Subcutaneous abdominal adipose tissue (tissue), 5 donors: ENCODE measurements around the gene PNPLA6.
A peak's percentile ranks its signal among the peaks of the same experiment; 100 is the strongest.

Experiments used
- H3K27ac ChIP-seq: one replicate; pipeline ENCODE4 v1.7.0; 2013; ENCODE audit warnings: low read depth, mild to moderate bottlenecking, inconsistent platforms, low read length, moderate library complexity
- H3K27me3 ChIP-seq, 5 donors: one replicate each; pipeline ENCODE4 v1.7.0; 2013; ENCODE audit warnings: low read length in 5 of 5, inconsistent platforms in 1 of 5; ENCODE audit not compliant: control insufficient read depth in 5 of 5, insufficient read depth in 4 of 5
- H3K36me3 ChIP-seq, 5 donors: one replicate each; pipeline ENCODE4 v1.7.0; 2013; ENCODE audit warnings: low read length in 5 of 5; ENCODE audit not compliant: control insufficient read depth in 5 of 5, insufficient read depth in 5 of 5
- H3K4me1 ChIP-seq, 5 donors: one replicate each; pipeline ENCODE4 v1.7.0; 2013; ENCODE audit warnings: low read length in 5 of 5, mild to moderate bottlenecking in 3 of 5, moderate library complexity in 1 of 5; ENCODE audit not compliant: control insufficient read depth in 5 of 5, insufficient read depth in 5 of 5
- H3K4me3 ChIP-seq, 5 donors: one replicate each; pipeline ENCODE4 v1.7.0; 2013; ENCODE audit warnings: low read length in 5 of 5, low read depth in 1 of 5
- H3K9ac ChIP-seq, 5 donors: one replicate each; pipeline ENCODE4 v1.7.0; 2013; ENCODE audit warnings: low read length in 5 of 5, mild to moderate bottlenecking in 4 of 5, moderate library complexity in 3 of 5
- H3K9me3 ChIP-seq, 5 donors: one replicate each; pipeline ENCODE4 v1.7.0; 2013; ENCODE audit warnings: low read length in 5 of 5; ENCODE audit not compliant: control insufficient read depth in 5 of 5
- donor health status: healthy.
- donor health status: healthy.
- donor health status: healthy.
- donor health status: healthy.
- donor health status: healthy.

The PNPLA6 gene

DNA sequence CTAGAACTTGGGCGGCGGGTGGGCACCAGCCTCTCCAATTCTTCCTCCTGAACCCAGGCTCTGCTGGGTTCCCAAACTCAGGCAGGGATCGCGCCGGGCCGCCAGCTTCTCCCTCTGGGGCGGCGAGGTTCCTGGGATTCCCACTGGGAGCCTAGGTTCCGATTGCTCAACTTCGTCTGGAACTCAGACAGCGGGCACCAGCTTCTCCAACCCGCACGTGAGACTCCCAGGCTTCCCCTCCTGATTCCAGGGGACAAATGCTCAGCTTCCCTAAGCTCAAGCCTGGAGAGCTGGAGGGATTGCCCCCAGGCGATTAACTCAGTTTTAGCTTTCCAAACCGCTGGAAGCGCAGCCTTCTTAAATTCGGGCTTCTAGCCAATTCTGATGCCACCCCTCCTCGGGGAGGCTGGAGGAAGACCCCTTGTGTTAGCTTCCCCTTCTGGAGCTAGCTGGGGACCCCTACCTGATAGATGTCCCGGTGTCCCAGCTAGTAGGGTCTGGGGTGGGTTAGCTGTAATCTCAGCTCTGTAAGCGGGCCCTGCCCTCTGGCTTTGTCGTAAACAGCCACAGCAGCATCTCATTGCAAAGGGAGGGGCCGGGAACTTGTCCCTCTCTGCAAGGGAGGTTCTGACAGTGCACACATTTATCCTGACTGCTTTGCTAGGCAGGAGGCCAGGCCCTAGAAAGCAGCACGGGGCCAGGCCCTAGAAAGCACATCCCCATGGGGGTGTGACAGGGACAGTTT is 12.4 kb upstream of the PNPLA6 start:
- peak overlapping the region; percentile 75 to 87 (median 79) for H3K4me3 ChIP-seq
- no peaks in the 10 kb centered on the region for H3K9me3 ChIP-seq
- H3K27ac ChIP-seq = peak overlapping the region; percentile 65
- peaks cover 0 to 49% (median 33%) of the 10 kb centered on the region in 5 donors for H3K36me3 ChIP-seq
- H3K27me3 ChIP-seq = no peaks in the 10 kb centered on the region
- peaks cover 1 to 63% (median 39%) of the 10 kb centered on the region in 5 donors for H3K4me1 ChIP-seq
- H3K9ac ChIP-seq = peak overlapping the region; percentile 26 to 90 (median 84)

GRCh38 chr19:7524523-7524922 is 11.0 kb upstream of the PNPLA6 start:
- Histone ChIP-seq H3K4me1 (peaks cover 1 to 67% (median 40%) of the 10 kb centered on the region in 5 donors), H3K9me3 (no peaks in the 10 kb centered on the region), H3K36me3 (peaks cover 0 to 58% (median 47%) of the 10 kb centered on the region in 5 donors), H3K27me3 (no peaks in the 10 kb centered on the region), H3K27ac (no peak overlapping the region), H3K4me3 (no peak overlapping the region), H3K9ac (no peak overlapping the region)

- H3K27me3 ChIP-seq = no peaks in the 10 kb centered on the region
- H3K36me3 ChIP-seq = peaks cover 0 to 58% (median 47%) of the 10 kb centered on the region in 5 donors
- no peak overlapping the region for H3K4me3 ChIP-seq
- H3K9ac ChIP-seq = no peak overlapping the region
- H3K9me3 ChIP-seq = no peaks in the 10 kb centered on the region
- H3K4me1 ChIP-seq = peaks cover 1 to 67% (median 40%) of the 10 kb centered on the region in 5 donors
- H3K27ac ChIP-seq = no peak overlapping the region
These were observed 10.4 kb upstream of the PNPLA6 start for GRCh38 chr19:7524992-7525739.

- Histone ChIP-seq H3K9ac (no peak overlapping the region), H3K36me3 (peaks cover 0 to 68% (median 54%) of the 10 kb centered on the region in 5 donors), H3K27ac (no peak overlapping the region), H3K4me3 (no peak overlapping the region), H3K27me3 (no peaks in the 10 kb centered on the region), H3K4me1 (peaks cover 1 to 59% (median 34%) of the 10 kb centered on the region in 5 donors), H3K9me3 (no peaks in the 10 kb centered on the region)
These were observed 9.2 kb upstream of the PNPLA6 start for GRCh38 chr19:7526059-7526929.

GRCh38 chr19:7527516-7528191 is 7.9 kb upstream of the PNPLA6 start:
- Histone ChIP-seq H3K36me3 (peaks cover 0 to 74% (median 59%) of the 10 kb centered on the region in 5 donors), H3K27me3 (no peaks in the 10 kb centered on the region), H3K27ac (no peak overlapping the region), H3K9ac (no peak overlapping the region), H3K4me3 (no peak overlapping the region), H3K9me3 (no peaks in the 10 kb centered on the region), H3K4me1 (peaks cover 1 to 48% (median 25%) of the 10 kb centered on the region in 5 donors)

- no peaks in the 10 kb centered on the region for H3K9me3 ChIP-seq
- H3K36me3 ChIP-seq = peaks cover 0 to 77% (median 60%) of the 10 kb centered on the region in 5 donors
- no peak overlapping the region for H3K9ac ChIP-seq
- H3K4me1 ChIP-seq = peaks cover 1 to 46% (median 22%) of the 10 kb centered on the region in 5 donors
- no peaks in the 10 kb centered on the region for H3K27me3 ChIP-seq
- H3K4me3 ChIP-seq = no peak overlapping the region
- H3K27ac ChIP-seq = no peak overlapping the region
These were observed 7.4 kb upstream of the PNPLA6 start for GRCh38 chr19:7528192-7528519.

- Histone ChIP-seq H3K4me1 (peaks cover 1 to 46% (median 22%) of the 10 kb centered on the region in 5 donors), H3K27ac (no peak overlapping the region), H3K9me3 (no peaks in the 10 kb centered on the region), H3K9ac (no peak overlapping the region), H3K4me3 (no peak overlapping the region), H3K36me3 (peaks cover 0 to 77% (median 60%) of the 10 kb centered on the region in 5 donors), H3K27me3 (no peaks in the 10 kb centered on the region)
These were observed 6.8 kb upstream of the PNPLA6 start for GRCh38 chr19:7528522-7529245.

DNA sequence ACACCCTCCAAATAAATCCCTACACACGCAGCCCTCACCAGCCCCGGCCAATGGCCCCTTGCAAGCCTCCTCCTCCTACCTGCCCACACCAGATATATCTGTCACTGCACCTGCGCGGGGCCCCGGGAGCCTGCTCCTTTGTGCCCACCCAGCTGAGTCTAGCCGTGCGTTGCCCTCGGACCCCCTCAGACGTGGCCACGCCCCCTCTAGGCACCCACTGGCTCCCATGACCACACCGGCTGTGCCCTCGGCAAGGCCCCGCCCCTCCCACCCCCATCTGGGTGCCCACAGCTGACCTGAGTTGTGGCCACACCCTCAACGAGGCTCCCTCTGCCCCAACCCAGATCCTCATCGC is 6.3 kb upstream of the PNPLA6 start:
- no peaks in the 10 kb centered on the region for H3K27me3 ChIP-seq
- peaks cover 0 to 77% (median 60%) of the 10 kb centered on the region in 5 donors for H3K36me3 ChIP-seq

More for the DNA sequence above, 6.3 kb upstream of the PNPLA6 start:
- Histone ChIP-seq H3K9me3 (no peaks in the 10 kb centered on the region), H3K4me3 (no peak overlapping the region), H3K4me1 (peaks cover 1 to 45% (median 19%) of the 10 kb centered on the region in 5 donors), H3K27ac (no peak overlapping the region), H3K9ac (no peak overlapping the region)
